PFSK-1 (cell line): ENCODE results near the gene PSMD2.

Experiments
- FOXP2 ChIP-seq: optimal IDR thresholded peaks from 2 replicates; pipeline ENCODE3; 2011; ENCODE audit warnings: borderline replicate concordance, control low read depth, inconsistent platforms; ENCODE audit not compliant: insufficient read depth; ENCODE audit errors: extremely low read length, extremely low read depth
- POLR2AphosphoS5 ChIP-seq: IDR thresholded peaks from 2 replicates; pipeline ENCODE4 v1.6.1; 2012; ENCODE audit warnings: low read depth, mild to moderate bottlenecking, control low read depth, low read length, moderate library complexity
- REST ChIP-seq, 2 experiments: IDR thresholded peaks; 2 replicates each; pipeline versions ENCODE4 v1.6.1 to v1.8.0; 2011 to 2012; ENCODE audit warnings: low read depth in 2 of 2, low read length in 2 of 2, control low read depth in 1 of 2, inconsistent platforms in 1 of 2, mild to moderate bottlenecking in 1 of 2, moderate library complexity in 1 of 2; ENCODE audit not compliant: insufficient read depth in 1 of 2
- SIN3A ChIP-seq: IDR thresholded peaks from 2 replicates; pipeline ENCODE4 v1.6.1; 2012; ENCODE audit warnings: mild to moderate bottlenecking, low read length, moderate library complexity, borderline replicate concordance; ENCODE audit not compliant: insufficient read depth
- TAF1 ChIP-seq: IDR thresholded peaks from 2 replicates; pipeline ENCODE4 v1.6.1; 2012; ENCODE audit warnings: low read length, control low read depth, borderline replicate concordance; ENCODE audit not compliant: insufficient read depth

PSMD2 gene

GRCh38 chr3:184349563-184350470, 50.8 kb downstream of the PSMD2 start:
- no peak for TF ChIP-seq FOXP2
- no peak for TF ChIP-seq TAF1
- no peak for TF ChIP-seq SIN3A
- no peak for TF ChIP-seq POLR2AphosphoS5
- TF ChIP-seq REST (IDR thresholded peaks at IDR 0.05; ENCODE audit: insufficient read depth in 1 of 2, low read depth in 2 of 2, low read length in 2 of 2), result no peak

- no peak for TF ChIP-seq REST (IDR thresholded peaks at IDR 0.05; ENCODE audit: insufficient read depth in 1 of 2, low read depth in 2 of 2, low read length in 2 of 2)
- TF ChIP-seq TAF1, result no peak
- TF ChIP-seq POLR2AphosphoS5, result no peak
- TF ChIP-seq SIN3A, result no peak
- TF ChIP-seq FOXP2, result no peak
Measured at GRCh38 chr3:184350618-184351017, 51.6 kb downstream of the PSMD2 start.

GRCh38 chr3:184351511-184352148, 52.6 kb downstream of the PSMD2 start:
- TF ChIP-seq POLR2AphosphoS5, result no peak
- TF ChIP-seq TAF1, result no peak
- TF ChIP-seq REST (IDR thresholded peaks at IDR 0.05; ENCODE audit: insufficient read depth in 1 of 2, low read depth in 2 of 2, low read length in 2 of 2), result no peak
- no peak for TF ChIP-seq FOXP2
- no peak for TF ChIP-seq SIN3A

- TF ChIP-seq SIN3A (no peak), POLR2AphosphoS5 (no peak), TAF1 (no peak), REST (IDR thresholded peaks at IDR 0.05; ENCODE audit: insufficient read depth in 1 of 2, low read depth in 2 of 2, low read length in 2 of 2) (no peak), FOXP2 (no peak)
Measured at GRCh38 chr3:184352149-184352785, 53.2 kb downstream of the PSMD2 start.
